ENCODE measurements around the gene LGALS7.

DNA sequence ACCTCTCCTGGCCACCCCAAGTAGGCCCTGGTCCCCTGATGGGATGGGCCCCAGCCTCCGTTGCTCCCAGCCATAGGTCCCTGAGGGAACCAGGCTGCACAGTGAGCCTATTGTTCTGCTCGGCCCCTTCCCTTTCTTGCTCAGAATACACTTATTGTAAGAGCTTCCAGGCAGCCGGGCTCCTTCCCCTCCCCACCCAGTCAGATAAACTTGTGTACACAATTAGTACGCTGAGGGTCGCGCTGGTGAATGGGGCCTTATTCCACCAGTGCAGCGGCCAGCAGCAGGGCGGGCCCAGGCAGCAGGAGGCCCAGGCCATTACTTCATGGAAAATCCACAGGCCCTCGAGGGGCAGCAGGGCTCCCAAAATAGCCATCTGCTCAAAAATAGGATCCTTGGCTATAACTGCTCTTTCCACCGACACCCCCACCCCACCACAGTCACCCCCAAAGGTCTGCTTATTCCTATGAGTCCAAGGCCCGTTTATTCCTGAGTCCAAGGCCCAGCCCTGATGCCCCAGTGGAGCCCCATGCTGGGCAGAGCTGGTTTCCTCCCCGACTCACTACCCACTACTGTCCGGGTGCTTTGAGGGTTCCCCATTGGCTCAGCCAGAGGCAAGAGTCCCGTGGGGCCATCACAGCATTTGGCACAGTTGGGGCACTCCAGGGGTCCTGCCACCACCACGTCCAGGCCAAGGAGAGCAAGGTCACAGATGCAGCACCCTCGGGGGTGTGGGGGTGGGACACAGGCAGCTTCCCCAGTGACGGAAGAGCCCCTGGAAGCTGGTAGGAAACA is 51.1 kb downstream of the LGALS7 start:
- TF ChIP-seq JUND (IDR thresholded peaks at IDR 0.05; ENCODE audit: low read depth, low read length), result no peak
- TF ChIP-seq, protein P1, sequence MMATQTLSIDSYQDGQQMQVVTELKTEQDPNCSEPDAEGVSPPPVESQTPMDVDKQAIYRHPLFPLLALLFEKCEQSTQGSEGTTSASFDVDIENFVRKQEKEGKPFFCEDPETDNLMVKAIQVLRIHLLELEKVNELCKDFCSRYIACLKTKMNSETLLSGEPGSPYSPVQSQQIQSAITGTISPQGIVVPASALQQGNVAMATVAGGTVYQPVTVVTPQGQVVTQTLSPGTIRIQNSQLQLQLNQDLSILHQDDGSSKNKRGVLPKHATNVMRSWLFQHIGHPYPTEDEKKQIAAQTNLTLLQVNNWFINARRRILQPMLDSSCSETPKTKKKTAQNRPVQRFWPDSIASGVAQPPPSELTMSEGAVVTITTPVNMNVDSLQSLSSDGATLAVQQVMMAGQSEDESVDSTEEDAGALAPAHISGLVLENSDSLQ (IDR thresholded peaks at IDR 0.05), result no peak
- TF ChIP-seq CHD4 (IDR thresholded peaks at IDR 0.05), result no peak
- TF ChIP-seq FOXK2 (IDR thresholded peaks at IDR 0.05), result no peak
- TF ChIP-seq, protein P2, sequence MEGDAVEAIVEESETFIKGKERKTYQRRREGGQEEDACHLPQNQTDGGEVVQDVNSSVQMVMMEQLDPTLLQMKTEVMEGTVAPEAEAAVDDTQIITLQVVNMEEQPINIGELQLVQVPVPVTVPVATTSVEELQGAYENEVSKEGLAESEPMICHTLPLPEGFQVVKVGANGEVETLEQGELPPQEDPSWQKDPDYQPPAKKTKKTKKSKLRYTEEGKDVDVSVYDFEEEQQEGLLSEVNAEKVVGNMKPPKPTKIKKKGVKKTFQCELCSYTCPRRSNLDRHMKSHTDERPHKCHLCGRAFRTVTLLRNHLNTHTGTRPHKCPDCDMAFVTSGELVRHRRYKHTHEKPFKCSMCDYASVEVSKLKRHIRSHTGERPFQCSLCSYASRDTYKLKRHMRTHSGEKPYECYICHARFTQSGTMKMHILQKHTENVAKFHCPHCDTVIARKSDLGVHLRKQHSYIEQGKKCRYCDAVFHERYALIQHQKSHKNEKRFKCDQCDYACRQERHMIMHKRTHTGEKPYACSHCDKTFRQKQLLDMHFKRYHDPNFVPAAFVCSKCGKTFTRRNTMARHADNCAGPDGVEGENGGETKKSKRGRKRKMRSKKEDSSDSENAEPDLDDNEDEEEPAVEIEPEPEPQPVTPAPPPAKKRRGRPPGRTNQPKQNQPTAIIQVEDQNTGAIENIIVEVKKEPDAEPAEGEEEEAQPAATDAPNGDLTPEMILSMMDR (IDR thresholded peaks at IDR 0.05 in 2 of 3, conservative IDR thresholded peaks at IDR 0.05 in 1 of 3; ENCODE audit: control insufficient read depth in 2 of 3, extremely low read depth in 1 of 3, insufficient read depth in 1 of 3, low read depth in 3 of 3, low read length in 3 of 3), result no peak
- no peak for TF ChIP-seq PBX3 (IDR thresholded peaks at IDR 0.05; ENCODE audit: insufficient replicate concordance, low read depth, low read length)
- TF ChIP-seq POLR2AphosphoS5 (IDR thresholded peaks at IDR 0.05; ENCODE audit: low read length), result no peak
